Measurements from ENCODE around the gene NEU2. TPM values are rescaled to one million over a fixed set of nuclear protein-coding genes. Genes with fewer than 3 reads are reported as not detected.

The NEU2 gene
- total and polyA plus RNA-seq, 9 of the 15 experiments (the other 6 are each of a cell fraction or from before 2014, with no cell fraction given) = not detected

GRCh38 chr2:233013027-233013461 is 19.4 kb upstream of the NEU2 start, which contains the start of gene NGEF:
Gene NGEF (minus strand): TSS chr2:233013256. CDS start chr2:232974890, 38,366 bp downstream.
- no peaks in the 10 kb centered on the region for H3K9me1 ChIP-seq (ENCODE audit: control insufficient read depth, insufficient read depth, low read length)
- CTCF ChIA-PET (ENCODE audit: low intra/inter-chr PET ratio) = no interaction called here
- no peak for FAIRE-seq
- H3K27me3 ChIP-seq (ENCODE audit: control insufficient read depth in 2 of 2, insufficient read depth in 2 of 2, low read length in 2 of 2) = peaks cover 0 to 15% of the 10 kb centered on the region in 2 experiments; a peak in 2 of 5 replicates
- BruUV-seq (replicated peaks) = no TSS peak
- no peaks in the 10 kb centered on the region for H3K4me1 ChIP-seq (replicated peaks in 1 of 2; ENCODE audit: control insufficient read depth in 2 of 2, insufficient read depth in 2 of 2, low read length in 2 of 2)
- POLR2A ChIA-PET = interaction anchor here (0.6 kb wide), 1 partner anchor 122 kb away, joined by 3 read pairs; no protein-coding TSS in a partner anchor
- in situ Hi-C loops (cut with MboI) (no loop called here), intact Hi-C loops (cut with micrococcal nuclease) (no loop called here)
- WGBS (ENCODE audit: insufficient coverage, low coverage, missing lambda C conversion rate) = 0% methylated on average over 8 of the region's 12 CpGs
- H3K4me3 ChIP-seq = no peak within 1 kb of the TSS
- DNase-seq (ENCODE audit: extremely low read depth in 1 of 4, low spot score in 3 of 4) = no peak
- H3K27ac ChIP-seq (ENCODE audit: extremely low read depth, low read depth, low read length) = no peak within 1 kb of the TSS
- H3K9ac ChIP-seq (ENCODE audit: insufficient read depth in 1 of 2, low read depth in 2 of 2, low read length in 2 of 2) = no peak within 1 kb of the TSS; a peak in 1 of 4 replicates
- no peak within 1 kb of the TSS for H3K4me2 ChIP-seq (ENCODE audit: insufficient read depth, low read length)
- H3K36me3 ChIP-seq (ENCODE audit: control insufficient read depth, insufficient read depth, low read length) = no peaks in the 10 kb centered on the region
- H2AFZ ChIP-seq (ENCODE audit: low read depth, low read length) = no peak within 1 kb of the TSS
- no peak for ATAC-seq
- H4K20me1 ChIP-seq (replicated peaks; ENCODE audit: control insufficient read depth, insufficient read depth, low read length) = no peaks in the 10 kb centered on the region
- no peaks in the 10 kb centered on the region for H3K79me2 ChIP-seq (ENCODE audit: control insufficient read depth, insufficient read depth, low read length)
- no peaks in the 10 kb centered on the region for H3K9me3 ChIP-seq (replicated peaks; ENCODE audit: control insufficient read depth, insufficient read depth, low read depth, low read length)
- TF ChIP-seq SMAD2 (IDR thresholded peaks at IDR 0.05; ENCODE audit: low read depth, low read length) = no peak
- TF ChIP-seq ZFP91 (CRISPR knock-in tag; IDR thresholded peaks at IDR 0.05) = no peak
- TF ChIP-seq LCOR (CRISPR knock-in tag; IDR thresholded peaks at IDR 0.05) = no peak
- TF ChIP-seq ZNF274 (IDR thresholded peaks at IDR 0.05; ENCODE audit: borderline replicate concordance, low read depth, low read length) = no peak
- no peak for TF ChIP-seq ZNF780A (CRISPR knock-in tag; IDR thresholded peaks at IDR 0.05)
- TF ChIP-seq ZNF655 (CRISPR knock-in tag; IDR thresholded peaks at IDR 0.05) = no peak
- no peak for TF ChIP-seq ZNF324 (CRISPR knock-in tag; IDR thresholded peaks at IDR 0.05)
- no peak for TF ChIP-seq PML (IDR thresholded peaks at IDR 0.05; ENCODE audit: low read length)
- no peak for TF ChIP-seq MYNN (IDR thresholded peaks at IDR 0.05)
- no peak for TF ChIP-seq MYNN (CRISPR knock-in tag; IDR thresholded peaks at IDR 0.05)
- TF ChIP-seq BCLAF1 (IDR thresholded peaks at IDR 0.05; ENCODE audit: borderline replicate concordance in 1 of 2, control insufficient read depth in 1 of 2, low read depth in 2 of 2, low read length in 1 of 2) = no peak
- no peak for TF ChIP-seq SMARCB1 (IDR thresholded peaks at IDR 0.05; ENCODE audit: insufficient read length, low read depth)
- no peak for TF ChIP-seq PHF21A (IDR thresholded peaks at IDR 0.05; ENCODE audit: borderline replicate concordance, low read depth)
- no peak for TF ChIP-seq E2F3 (CRISPR knock-in tag; IDR thresholded peaks at IDR 0.05)
- TF ChIP-seq ELF1 (tag; IDR thresholded peaks at IDR 0.05) = no peak
- TF ChIP-seq FOS (IDR thresholded peaks at IDR 0.05; ENCODE audit: extremely low read depth, insufficient read length) = no peak
- TF ChIP-seq SREBF1 (IDR thresholded peaks at IDR 0.05; ENCODE audit: borderline replicate concordance, low read depth, low read length) = no peak
- no peak for TF ChIP-seq ETS1 (conservative IDR thresholded peaks at IDR 0.05; ENCODE audit: control insufficient read depth, low read depth, low read length)
